OCI-M1 (cell line): ENCODE results near the gene NID2.

Source experiments
- DNase-seq: peaks from one replicate; lab custom pipeline; 2025; lab: John Stamatoyannopoulos, UW

Gene NID2, protein sequence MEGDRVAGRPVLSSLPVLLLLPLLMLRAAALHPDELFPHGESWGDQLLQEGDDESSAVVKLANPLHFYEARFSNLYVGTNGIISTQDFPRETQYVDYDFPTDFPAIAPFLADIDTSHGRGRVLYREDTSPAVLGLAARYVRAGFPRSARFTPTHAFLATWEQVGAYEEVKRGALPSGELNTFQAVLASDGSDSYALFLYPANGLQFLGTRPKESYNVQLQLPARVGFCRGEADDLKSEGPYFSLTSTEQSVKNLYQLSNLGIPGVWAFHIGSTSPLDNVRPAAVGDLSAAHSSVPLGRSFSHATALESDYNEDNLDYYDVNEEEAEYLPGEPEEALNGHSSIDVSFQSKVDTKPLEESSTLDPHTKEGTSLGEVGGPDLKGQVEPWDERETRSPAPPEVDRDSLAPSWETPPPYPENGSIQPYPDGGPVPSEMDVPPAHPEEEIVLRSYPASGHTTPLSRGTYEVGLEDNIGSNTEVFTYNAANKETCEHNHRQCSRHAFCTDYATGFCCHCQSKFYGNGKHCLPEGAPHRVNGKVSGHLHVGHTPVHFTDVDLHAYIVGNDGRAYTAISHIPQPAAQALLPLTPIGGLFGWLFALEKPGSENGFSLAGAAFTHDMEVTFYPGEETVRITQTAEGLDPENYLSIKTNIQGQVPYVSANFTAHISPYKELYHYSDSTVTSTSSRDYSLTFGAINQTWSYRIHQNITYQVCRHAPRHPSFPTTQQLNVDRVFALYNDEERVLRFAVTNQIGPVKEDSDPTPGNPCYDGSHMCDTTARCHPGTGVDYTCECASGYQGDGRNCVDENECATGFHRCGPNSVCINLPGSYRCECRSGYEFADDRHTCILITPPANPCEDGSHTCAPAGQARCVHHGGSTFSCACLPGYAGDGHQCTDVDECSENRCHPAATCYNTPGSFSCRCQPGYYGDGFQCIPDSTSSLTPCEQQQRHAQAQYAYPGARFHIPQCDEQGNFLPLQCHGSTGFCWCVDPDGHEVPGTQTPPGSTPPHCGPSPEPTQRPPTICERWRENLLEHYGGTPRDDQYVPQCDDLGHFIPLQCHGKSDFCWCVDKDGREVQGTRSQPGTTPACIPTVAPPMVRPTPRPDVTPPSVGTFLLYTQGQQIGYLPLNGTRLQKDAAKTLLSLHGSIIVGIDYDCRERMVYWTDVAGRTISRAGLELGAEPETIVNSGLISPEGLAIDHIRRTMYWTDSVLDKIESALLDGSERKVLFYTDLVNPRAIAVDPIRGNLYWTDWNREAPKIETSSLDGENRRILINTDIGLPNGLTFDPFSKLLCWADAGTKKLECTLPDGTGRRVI (N-terminal part only)

DNA sequence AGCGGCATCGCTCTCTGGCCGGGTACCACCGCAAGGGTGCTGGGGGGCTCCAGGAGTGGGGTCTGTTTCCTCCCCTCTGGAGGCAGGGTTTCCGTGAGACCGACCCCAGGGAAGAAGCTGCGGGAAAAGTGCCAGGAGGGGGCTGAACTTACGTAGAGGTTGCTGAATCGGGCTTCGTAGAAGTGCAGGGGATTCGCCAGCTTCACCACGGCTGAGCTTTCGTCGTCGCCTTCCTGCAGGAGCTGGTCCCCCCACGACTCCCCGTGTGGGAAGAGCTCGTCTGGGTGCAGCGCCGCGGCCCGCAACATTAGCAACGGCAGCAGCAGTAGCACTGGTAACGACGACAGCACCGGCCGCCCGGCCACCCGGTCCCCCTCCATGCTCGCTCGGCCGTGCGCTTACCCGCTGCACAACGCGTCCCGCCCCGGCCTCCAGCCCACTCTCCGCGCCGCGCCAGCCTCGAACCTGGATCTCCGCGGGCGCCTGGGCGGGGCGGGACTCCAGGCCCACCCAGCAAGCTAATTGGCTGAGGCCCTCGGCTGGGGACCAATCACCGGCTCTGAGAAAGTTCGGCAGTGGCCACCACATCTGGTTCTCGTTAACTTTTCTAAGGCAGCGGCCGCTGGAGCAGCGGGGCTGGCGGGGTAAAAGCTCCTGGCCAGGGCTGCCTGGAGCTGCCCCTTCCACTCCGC is at the start of gene NID2:
TSS of gene NID2 (minus strand) at position 445 of the 692 bp plus-strand sequence. CDS start at position 380, 65 bp downstream.
- peak; percentile 3 for DNase-seq

DNA sequence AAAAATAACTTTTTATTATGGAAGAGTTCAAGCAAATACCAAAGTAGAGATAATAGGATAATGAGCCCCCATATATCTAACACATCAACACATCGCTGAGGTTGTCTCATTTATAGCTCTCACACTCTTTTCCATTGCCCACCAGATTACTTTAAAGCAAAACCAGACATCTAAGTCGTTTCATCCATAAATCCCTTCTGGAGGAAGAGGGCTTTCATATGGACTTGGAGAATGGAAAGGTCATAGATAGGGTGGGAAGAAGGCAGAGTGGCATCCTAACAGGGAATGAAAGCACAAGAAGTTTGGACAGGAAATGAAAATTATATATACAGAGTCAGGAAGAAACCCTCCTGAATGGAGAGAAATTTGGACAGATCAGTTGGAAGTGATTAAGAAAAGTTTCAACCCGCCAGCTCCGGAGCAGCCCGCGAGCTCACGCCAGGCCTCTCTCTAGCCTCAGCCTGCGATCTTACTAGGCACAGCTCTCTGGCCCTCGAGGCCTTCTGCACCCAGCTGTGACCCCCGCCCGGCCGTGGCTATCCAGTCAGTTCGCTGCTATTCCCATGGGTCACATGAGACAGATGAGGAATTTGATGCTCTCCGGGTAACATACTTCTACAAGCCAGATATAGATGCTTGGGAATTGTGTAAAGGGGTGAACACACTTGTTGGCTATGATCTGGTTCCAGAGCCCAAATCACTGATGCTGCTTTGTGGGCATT is 48.4 kb upstream of the NID2 start:
- DNase-seq: no peak

DNA sequence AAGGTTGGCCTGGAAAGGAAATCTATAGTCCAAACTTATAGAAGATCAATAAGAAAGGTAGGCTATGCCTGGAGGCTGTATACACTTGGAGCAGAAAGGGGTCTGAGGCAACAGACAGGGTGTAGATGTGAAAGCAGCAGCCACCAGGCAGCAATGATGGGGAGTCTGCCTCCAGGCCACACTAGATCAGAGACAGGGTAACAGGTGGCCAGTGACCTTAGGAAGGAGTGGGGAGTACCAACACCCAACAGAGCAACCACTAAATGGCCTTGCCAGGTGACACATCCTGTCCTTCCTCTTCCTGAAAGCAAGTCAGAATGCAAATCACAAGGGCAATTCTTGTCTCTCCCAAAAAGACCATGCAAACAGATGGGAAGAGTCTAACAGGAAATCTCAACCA is 46.4 kb upstream of the NID2 start:
- no peak for DNase-seq

DNA sequence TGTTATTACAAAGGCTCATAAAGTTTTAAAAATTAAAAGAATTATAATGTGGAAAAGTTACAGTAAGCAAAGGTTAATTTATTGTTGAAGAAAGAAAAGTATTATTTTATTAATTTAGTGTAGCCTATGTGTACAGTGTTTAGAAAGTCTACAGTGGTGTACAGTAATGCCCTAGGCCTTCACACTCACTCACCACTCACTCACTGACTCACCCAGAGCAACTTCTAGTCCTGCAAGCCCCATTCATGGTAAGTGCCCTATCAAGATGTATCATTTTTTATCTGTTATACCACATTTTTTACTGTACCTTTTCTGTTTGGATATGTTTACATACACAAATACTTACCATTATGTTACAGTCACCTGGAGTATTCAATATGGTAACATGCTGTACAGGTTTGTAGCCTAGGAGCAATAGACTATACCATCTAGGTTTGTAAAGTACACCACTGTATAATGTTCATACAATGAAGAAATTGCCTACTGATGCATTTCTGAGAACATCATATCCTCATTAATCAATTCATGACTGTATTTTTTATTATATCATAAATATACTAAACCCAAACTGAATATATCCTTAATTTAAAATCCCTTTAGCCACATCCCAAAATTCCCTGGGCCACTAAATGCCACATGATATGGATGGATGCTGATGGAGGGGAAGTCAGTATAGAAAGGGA is 43.6 kb upstream of the NID2 start:
- DNase-seq: no peak

DNA sequence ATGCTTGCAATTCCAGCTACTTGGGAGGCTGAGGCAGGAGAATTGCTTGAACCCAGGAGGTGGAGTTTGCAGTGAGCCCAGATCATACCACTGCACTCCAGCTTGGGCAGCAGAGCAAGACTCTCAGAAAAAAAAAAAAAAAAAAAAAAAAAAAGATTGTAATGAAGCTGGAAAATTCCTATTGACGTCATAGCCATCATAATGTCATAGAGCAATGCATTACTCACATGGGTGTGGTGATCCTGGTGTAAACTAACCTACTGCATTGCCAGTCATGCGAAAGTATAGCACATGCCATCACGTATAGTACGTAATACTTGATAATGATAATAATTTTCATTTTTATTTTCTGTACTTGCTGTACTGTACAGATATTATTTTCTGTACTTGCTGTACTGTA is 42.7 kb upstream of the NID2 start:
- no peak for DNase-seq

DNA sequence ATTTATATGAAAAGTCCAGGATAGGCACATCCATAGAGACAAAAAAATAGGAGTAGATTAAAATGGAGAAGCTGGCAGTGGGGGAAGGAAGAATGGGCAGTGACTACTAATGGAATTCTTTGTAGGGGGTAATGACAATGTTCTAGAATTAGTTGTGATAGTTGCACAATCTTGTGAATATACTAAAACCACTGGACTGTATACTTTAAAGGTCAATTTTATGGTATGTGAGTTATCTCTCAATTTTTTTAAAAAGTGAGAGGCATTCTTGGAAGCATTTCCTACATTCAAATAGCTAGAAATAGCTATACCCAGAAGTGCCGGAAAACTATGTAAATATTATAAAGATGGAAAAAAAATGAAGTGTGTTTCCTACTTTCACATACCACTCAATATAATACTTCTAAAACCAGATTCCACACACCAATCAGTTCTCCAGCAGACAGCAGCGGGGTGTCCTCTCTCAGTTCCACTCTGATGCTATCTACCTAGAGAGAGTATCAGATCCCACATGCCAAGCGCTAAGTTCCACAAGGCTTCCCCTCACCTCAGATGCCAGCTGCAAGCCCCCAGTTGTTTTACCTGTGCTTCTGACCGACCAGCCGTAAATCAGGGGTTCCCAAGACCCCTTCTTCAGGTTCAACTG is 41.7 kb upstream of the NID2 start:
- no peak for DNase-seq

DNA sequence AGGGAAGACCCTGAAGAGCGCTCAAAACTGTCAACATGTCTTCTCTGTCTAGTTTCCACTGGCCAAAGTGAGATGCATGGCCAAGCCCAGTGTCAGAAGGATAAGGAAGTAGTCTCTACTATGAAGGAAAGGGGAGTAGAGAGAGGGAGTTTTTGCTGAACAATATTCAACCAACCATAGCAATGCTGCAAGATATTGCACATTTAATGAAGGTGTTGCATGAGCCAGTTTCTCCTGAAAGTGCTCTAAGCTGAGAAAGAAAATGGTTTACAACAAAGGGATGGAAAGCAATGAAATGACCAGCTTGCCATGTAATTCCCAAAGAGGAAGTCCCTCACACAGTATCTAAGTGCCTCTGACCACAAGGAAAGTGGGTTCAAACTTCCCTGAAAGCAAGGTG is 40.0 kb upstream of the NID2 start:
- DNase-seq: no peak

DNA sequence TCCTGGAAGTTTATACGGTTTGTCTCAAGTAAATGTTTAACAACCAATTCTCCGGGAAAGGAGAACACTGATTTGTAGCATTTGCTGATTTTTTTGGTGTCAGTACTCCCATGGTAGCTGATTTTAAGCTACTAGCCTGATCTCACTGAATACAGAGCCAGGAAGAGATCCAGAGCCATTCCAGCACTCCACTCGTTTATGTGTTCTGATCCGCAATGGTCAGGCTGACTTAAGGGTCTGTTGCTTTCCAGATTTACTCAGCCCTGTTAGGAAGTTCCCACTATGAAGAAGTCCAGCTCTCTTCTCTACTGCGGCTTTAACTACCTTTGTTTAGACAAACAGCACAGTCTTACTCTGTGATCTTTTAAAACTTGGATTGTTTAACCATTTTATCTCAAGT is 38.0 kb upstream of the NID2 start:
- DNase-seq: no peak

DNA sequence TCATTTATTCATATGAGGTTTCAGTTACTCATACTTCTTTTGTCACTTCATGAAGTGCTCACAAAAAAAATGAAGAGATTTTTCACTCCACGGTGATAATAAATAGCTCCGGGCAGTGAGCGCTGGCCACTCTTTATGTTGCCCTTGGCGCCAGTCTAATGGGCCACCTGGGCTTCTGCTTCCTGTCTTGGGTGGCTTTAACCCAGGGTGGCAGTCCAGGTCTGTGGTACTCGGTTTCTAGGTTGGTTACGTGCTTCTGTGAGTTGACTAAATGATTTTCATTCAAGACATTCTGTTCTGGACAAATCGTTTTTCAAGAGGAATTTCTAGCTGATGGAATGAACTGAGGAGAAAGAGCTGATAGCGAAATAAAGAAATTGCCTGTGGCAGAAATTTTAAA is 34.6 kb upstream of the NID2 start:
- DNase-seq: no peak

DNA sequence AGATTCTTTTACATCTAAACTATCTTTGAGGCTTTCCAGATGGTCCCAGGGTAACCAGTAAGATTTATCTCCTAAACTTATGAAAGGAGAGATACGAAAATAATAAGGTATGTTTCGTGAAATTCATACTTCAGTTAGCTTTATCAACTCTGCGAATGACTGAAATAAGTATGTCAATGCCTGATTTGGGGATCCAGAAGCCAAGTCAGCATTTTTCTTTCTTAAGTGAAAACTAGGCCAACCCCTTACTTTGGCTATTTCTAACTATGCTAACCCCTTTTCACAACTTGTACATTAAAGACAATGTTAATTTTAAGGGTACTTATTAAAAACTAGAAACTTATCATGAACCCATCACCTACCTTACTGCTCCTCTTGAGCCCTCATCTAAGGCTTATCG is 26.9 kb upstream of the NID2 start:
- DNase-seq: no peak

DNA sequence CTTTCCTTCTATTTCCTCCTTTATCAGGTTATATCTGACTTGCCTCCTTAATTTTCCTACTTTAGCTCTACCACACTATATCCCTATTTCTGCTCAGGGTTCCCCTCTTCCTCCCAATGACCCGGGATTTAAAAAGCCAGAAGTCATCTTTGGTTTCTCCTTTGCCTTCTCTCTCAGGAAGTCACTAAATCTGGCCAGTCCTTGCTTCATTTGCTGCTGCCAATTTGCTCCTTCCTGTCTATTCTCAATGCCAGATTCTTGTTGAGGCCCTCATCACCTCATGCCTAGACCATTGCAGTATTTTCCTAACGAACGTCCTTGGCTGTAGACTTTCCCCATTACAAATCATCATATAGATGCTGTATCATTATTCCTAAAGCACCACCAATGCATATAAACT is 26.5 kb upstream of the NID2 start:
- no peak for DNase-seq

DNA sequence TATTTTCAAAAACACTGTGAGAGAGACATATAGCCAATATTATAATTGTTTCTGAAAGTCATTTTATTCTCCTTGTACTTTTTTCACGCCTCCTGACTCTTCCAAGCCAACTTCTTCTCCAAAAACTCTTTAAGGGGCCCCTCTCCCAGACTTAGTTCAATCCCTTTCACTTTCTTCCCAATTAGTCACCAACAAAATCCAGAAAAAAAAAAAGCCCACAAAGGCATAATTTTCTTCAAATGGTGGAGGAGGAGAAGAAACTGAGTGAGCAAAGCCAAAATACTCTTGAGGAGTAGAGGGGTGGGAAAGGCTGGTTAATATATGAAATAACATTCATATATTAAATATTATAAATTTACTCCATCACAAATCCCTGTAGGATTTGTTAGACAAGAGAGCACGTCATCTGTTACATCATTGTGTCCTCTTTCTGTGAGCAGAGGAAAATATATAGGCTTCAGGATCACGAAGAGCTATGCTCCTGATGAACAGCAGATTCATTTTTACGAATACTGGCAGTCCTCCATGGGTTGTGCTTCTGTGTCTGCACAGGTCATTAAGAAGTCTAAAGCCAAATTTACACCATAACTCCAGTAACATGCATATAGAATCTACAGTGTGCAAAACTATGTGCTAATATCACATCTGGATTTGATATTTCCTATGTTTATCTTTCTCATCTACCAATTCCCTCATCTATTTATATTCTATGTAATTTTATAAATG is 25.9 kb upstream of the NID2 start:
- no peak for DNase-seq

DNA sequence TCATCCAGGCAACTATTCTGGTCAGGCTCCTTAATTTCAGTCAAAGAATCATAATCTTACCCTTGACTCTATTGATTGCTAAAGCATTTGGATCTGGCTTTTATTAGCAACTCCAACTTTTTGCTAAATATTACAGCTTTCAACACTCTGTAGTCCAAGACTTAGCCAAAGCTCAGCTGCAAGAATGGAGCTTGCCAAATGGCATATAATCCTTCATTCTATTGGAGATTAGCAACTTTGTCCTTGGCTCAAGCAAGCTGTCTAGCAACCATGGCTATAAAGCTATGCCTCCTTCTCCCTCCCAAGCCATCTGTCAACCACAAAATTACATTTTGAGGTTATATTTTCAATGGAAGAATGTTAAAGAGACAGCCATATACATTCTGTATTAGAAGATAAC is 23.1 kb upstream of the NID2 start:
- DNase-seq: no peak

DNA sequence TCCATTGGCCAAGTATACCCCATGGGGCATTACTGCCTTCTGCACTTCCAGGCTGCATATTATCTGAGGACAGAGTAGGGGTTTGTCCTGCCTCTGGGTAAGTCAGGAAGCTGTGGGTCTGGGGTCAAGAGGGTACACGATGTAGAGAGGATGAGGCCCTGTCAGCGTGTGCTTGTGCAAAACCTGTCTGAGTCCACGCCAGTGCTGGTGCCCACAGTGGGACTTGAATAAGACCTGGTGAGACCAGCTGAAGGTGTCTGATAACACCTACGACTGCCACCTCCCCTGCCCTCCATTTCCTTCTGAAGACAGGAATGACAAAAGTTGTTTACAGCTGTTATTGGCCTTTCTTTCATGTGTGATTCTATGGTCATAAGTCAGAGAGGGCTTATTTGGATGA is 22.1 kb upstream of the NID2 start:
- DNase-seq: no peak

DNA sequence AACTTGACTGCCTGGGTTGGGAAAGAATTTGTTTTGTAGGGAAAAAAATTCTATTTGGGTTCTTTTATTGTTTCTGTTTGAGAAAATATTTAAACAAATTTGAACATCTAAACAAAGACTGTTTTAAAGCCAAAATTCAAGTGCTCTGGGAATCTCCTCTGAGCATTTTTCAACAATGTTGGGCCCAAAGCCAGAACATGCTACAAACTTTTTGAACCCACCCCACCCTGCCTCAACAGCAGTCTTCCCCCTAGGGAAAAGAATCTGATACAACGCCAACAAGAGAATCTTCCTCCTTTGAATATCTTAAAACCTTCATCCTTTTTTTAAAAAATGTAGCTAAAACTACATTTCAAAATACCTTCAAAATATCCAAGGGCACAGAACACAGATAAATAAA is 20.4 kb upstream of the NID2 start:
- no peak for DNase-seq

DNA sequence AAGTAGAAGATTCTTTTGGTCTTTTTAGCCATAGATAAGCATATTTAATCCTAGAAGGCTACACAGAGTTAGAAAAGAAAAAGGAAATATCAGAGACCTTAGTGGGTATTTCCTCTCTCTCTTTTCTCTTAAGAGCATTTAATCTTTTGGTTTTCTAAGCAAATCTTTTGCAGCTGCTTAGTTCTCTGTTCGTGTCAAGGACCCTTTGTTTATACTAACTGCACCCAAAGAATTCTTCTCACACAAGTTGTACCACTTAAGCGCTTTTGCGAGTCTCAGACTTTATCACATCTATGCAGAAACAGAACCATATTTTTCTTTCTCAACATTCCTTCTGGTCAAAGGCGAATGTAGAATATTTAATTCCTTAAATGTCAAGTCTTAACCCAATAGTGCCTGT is 17.9 kb upstream of the NID2 start:
- DNase-seq: no peak

DNA sequence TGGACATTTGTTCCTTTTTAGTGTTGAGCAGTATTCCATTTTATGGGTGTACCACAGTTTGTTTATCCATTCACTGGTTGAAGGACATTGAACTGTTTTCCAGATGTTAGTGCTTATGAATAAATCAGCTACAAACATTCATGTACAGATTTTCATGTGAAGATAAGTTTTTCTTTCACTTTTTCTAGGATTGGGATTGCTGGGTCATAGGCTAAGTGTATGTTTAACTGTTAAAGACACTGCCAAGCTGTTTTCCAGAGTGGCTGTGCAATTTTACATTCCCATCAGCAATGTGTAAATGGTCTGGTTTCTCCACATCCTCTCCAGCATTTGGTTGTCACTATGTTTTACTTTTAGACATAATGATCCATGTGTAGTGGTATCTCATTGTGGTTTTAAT is 14.0 kb upstream of the NID2 start:
- DNase-seq: no peak

DNA sequence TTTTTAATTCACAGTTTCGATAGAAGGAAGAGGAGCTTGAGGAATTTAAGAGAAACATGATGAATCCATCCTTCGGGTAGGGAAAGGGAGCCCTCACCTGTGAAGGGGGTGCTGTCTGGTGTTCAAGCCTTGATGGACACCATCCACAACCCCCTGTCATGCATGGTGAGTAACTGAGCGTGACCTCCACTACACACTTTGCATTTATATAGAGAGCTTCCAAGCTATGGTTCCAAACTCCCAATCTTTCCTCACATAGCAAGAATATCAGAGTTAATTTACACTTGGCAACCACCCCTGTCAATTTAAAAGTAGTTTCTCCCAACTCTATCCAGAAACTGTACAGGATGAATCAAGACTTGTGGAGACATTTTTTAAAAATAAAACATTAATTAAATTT is 13.1 kb upstream of the NID2 start:
- DNase-seq: no peak
